Cerebellar nuclear complex (tissue), 1 donor: ENCODE measurements around the gene TMEM259.

Source experiments
- DNase-seq, 2 experiments: peaks; one replicate each; lab custom pipeline; 2025; lab: John Stamatoyannopoulos, UW

The TMEM259 gene

DNA sequence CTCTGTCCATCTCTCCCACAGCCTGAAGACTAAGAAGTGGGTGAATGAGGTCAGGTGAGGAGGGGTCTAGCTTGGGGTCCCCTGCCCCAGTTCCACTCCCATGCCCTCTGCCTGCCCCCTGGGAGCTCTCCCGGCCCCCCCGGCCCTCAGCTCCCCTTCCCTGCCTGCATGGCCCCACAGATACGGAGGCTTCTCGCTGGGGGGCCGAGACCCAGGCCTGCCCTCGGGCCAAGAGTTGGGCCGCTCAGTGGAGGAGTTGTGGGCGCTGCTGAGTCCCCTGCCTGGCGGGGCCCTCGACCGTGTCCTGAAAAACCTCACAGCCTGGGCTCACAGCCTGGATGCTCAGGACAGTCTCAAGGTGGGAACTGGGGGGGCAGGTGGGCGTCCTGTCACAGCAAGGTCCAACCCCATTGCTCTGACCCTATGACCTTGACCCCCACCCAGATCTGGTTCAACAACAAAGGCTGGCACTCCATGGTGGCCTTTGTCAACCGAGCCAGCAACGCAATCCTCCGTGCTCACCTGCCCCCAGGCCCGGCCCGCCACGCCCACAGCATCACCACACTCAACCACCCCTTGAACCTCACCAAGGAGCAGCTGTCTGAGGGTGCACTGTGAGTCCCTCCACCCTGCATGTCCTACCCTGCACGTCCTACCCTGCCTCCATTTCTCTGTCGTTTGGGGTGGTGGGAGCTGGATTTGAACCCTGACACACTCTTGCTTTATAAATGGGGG lies 35.1 kb upstream of the TMEM259 start:
- DNase-seq: no peak

DNA sequence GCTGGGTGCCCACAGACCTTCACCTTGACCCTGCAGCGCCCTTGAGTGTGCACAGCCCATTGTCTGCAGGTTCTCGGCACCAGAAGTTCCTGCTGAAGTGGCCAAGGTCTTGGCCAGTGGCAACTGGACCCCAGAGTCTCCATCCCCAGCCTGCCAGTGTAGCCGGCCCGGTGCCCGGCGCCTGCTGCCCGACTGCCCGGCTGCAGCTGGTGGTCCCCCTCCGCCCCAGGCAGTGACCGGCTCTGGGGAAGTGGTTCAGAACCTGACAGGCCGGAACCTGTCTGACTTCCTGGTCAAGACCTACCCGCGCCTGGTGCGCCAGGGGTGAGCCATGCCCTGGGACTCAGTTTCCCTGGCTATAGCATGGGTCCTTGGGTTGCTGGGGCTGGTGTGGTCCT lies 34.1 kb upstream of the TMEM259 start:
- no peak for DNase-seq

- no peak for DNase-seq
Observed at GRCh38 chr19:1054102-1055027, 33.4 kb upstream of the TMEM259 start.

DNA sequence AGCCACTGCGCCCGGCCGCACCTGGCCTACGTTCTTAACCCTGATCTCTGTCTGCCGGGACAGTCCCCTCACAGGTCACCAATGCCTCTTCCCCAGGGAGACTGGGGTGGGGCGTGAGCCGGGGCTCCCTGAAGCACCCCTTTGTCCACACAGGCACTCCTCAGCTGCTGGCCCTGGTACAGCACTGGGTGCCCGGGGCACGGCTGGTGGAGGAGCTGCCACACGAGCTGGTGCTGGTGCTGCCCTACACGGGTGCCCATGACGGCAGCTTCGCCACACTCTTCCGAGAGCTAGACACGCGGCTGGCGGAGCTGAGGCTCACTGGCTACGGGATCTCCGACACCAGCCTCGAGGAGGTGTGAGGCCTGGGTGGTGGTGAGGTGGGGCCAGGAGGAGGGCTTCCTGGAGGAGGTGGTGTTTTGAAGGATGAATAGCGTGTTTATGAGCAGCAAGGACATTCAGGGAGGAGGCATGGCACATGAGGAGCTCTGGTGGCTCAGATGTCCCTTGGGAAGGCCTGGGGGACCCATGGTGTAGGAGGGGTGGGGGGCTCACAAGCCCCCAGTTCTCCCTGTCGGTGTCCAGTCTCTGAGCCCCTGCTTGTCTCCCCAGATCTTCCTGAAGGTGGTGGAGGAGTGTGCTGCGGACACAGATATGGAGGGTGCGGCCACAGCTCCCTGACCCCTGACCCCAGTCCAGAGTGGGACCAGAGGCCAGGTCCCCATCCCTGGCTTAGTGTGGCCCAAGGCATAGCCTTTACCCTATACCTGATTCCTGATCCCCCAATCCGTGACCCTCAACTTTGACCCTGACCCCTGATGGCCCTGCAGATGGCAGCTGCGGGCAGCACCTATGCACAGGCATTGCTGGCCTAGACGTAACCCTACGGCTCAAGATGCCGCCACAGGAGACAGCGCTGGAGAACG lies 32.5 kb upstream of the TMEM259 start:
- no peak for DNase-seq

DNA sequence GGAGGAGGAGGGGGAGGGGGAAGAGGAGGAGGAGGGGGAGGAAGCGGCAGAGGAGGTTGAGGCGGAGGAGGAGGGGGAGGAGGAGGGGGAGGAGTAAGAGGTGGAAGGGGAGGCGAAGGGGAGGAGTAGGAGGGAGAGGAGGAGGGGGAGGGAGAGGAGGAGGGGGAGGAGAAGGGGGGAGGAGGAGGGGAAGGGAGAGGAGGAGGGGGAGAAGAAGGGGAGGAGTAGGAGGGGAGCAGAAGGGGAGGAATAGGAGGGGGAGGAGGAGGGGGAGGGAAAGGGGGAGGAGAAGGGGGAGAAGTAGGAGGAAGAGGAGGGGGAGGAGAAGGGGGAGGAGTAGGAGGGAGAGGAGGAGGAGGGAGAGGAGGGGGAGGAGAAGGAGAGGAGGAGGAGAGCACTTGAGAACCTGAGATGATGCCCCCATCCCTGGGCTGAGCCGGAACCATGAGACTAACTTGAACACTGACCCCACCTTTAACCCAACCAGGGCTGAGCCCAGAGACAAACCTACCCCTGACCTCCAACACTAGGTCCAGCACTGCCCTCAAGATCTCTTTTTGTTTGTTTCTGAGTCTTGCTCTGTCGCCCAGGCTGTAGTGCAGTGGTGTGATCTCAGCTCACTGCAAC lies 31.5 kb upstream of the TMEM259 start:
- no peak for DNase-seq

- no peak for DNase-seq
Observed at GRCh38 chr19:1051791-1052190, 30.9 kb upstream of the TMEM259 start.

DNA sequence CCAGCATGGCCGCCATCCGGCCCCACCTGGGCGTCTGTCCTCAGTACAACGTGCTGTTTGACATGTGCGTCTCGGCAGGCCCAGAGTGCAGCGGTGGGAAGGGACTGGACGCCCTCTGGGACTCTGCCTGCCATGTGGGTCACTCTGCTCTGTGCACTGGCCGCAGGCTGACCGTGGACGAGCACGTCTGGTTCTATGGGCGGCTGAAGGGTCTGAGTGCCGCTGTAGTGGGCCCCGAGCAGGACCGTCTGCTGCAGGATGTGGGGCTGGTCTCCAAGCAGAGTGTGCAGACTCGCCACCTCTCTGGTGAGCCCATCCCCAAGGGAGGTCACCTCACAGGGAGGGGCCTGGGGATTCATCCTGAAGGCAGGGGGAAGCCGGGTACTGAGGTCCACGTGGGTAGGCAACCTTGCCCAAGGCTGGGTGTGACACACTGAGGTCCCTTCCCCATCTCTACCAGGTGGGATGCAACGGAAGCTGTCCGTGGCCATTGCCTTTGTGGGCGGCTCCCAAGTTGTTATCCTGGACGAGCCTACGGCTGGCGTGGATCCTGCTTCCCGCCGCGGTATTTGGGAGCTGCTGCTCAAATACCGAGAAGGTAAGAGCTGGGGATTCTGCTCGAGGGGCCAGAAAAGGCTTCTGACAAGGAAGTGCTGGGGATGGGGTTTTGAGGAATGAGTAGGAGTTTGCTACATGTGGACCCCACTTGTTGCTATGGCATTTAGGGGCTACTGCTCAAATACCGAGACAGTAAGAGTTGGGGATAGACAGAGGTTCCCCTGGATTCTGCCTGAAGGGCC lies 30.3 kb upstream of the TMEM259 start:
- no peak for DNase-seq

- no peak for DNase-seq
Observed at GRCh38 chr19:1049800-1050199, 28.9 kb upstream of the TMEM259 start.

GRCh38 chr19:1049106-1049505 lies 28.2 kb upstream of the TMEM259 start:
- no peak for DNase-seq

GRCh38 chr19:1047696-1048147 lies 26.8 kb upstream of the TMEM259 start:
- no peak for DNase-seq

DNA sequence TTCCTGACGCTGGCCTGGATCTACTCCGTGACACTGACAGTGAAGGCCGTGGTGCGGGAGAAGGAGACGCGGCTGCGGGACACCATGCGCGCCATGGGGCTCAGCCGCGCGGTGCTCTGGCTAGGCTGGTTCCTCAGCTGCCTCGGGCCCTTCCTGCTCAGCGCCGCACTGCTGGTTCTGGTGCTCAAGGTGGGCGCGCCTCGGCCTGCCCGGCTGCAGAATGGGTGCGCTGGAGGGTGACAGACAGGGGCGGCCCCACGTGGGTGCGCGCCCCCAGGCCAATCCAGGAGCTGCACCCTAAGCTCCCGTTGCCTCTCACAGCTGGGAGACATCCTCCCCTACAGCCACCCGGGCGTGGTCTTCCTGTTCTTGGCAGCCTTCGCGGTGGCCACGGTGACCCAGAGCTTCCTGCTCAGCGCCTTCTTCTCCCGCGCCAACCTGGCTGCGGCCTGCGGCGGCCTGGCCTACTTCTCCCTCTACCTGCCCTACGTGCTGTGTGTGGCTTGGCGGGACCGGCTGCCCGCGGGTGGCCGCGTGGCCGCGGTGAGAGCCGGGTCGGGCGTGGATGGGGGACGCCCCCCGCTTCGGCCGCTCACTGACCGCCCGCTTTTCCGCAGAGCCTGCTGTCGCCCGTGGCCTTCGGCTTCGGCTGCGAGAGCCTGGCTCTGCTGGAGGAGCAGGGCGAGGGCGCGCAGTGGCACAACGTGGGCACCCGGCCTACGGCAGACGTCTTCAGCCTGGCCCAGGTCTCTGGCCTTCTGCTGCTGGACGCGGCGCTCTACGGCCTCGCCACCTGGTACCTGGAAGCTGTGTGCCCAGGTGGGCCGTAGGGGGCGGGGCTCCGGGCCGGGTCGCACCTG lies 26.1 kb upstream of the TMEM259 start:
- no peak for DNase-seq

- no peak for DNase-seq
Observed at GRCh38 chr19:1046117-1046626, 25.2 kb upstream of the TMEM259 start.

DNA sequence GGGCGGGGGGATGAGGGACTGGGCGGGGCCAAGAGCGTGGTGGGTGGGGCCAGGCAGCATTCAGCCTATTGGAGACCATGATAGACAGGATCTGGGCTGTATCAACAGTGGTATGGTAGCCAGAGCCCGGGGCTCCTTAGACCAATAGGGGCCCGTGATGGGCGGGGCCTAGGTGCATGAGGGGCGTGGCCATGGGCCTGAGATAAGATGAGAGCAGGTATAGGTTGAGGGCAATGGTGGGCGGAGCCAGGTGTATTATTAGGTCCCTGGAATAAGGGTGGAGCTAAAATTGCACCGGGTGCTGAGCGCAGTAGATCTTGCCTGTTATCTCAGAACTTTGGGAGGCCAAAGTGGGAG lies 24.3 kb upstream of the TMEM259 start:
- DNase-seq: no peak

GRCh38 chr19:1042689-1043511 lies 22.0 kb upstream of the TMEM259 start:
- no peak for DNase-seq

DNA sequence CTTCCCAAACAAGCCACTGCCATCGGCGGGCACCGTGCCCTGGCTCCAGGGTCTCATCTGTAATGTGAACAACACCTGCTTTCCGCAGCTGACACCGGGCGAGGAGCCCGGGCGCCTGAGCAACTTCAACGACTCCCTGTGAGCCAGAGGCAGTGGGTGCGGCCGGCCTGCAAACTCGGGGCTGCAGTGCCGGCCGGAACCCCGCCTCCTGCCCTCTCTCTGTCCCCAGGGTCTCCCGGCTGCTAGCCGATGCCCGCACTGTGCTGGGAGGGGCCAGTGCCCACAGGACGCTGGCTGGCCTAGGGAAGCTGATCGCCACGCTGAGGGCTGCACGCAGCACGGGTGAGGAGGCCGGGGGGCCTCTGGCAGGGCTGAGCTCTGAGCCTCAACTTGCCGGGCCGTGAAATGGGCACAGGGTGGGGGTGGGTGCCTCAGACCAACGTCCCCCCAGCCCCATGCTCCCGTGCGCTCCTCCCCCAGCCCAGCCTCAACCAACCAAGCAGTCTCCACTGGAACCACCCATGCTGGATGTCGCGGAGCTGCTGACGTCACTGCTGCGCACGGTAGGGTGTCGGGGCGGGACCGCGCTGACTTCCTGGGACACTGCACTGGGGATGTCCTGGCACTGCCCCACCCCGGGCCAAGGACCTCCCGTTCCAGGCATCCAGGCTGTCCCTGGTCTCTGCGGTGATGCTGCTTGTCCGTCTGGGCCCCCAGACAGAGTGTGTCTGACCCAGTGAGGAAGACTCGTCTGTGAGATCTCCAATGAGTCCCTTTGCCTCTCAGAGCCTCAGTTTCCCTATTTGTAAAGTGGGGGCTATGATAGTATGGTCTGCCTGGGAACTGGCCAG lies 21.1 kb upstream of the TMEM259 start:
- no peak for DNase-seq

DNA sequence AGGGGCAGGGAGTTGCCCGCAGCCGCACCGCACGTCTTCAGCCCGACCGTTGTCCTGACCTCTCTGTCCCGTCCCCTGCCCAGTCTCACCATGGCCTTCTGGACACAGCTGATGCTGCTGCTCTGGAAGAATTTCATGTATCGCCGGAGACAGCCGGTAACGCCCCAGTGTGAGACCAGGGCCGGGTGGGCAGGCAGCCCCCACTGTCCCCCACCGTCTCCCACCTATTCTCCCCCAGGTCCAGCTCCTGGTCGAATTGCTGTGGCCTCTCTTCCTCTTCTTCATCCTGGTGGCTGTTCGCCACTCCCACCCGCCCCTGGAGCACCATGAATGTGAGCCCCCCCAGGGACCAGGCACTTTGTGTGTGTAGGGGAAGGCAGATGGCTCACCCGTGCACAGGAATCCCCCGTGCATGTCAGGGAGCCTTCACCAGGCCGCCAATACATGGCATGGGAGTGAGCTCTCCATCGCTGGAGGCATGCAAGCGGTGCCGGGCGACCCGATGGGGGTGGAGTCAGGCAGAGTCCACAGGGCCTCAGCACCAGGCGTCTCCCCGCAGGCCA lies 20.4 kb upstream of the TMEM259 start:
- DNase-seq: no peak

- DNase-seq: peak; percentile 18 to 75
Observed at GRCh38 chr19:1040476-1041271, 19.8 kb upstream of the TMEM259 start.
